CD1c-positive myeloid dendritic cell (primary cell): ENCODE results near the gene LYPD6B.

Source experiments
- DNase-seq: peaks from one replicate; pipeline ENCODE4 v3.0.0-alpha.2; 2016; ENCODE audit errors: extremely low spot score

LYPD6B gene, protein sequence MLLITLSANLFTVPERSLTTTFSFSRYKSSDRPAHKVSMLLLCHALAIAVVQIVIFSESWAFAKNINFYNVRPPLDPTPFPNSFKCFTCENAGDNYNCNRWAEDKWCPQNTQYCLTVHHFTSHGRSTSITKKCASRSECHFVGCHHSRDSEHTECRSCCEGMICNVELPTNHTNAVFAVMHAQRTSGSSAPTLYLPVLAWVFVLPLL

GRCh38 chr2:149038442-149039212 lies at the start of gene LYPD6B:
Gene LYPD6B, plus strand, starts transcription at chr2:149038699. Its CDS starts 92,250 bp downstream, at chr2:149130949.
- no peak for DNase-seq

- DNase-seq = peak; percentile 76
Measured at GRCh38 chr2:148989882-148990493, 48.5 kb upstream of the LYPD6B start.

DNA sequence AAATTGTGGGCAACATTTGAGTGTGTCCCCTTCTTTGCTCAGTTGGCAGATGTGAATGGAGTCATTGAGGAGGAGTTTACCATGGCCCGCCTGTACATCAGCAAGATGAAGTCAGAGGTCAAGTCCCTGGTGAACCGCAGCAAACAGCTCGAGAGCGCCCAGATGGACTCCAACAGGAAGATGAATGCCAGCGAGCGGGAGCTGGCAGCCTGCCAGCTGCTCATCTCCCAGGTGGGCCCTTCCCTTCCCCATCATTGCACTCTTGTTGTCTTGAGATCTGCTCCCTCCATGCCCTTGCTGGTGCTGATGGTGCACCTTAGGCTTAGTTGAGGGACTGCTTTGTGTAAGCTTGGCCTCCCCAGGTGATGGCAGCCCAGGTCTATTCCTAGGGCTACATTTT lies 47.5 kb upstream of the LYPD6B start:
- DNase-seq = no peak

DNA sequence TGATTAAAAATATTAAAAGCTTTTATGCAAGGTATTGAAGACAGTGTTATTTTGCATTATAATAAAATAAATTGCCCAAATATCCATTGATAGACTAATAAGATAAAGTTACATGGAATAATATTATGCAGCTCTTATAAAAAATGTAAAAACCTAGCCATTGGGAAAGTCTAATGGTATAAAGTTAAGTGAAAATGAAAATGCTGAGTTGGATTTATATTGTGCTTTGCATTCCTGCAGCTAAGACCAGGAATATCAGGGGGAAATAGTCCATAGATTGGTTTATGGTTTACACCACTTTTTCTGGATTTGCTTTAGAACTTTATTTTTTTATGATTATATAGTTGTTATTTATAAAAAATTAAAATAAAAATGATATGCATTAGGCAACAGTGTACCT lies 46.1 kb upstream of the LYPD6B start:
- no peak for DNase-seq

DNA sequence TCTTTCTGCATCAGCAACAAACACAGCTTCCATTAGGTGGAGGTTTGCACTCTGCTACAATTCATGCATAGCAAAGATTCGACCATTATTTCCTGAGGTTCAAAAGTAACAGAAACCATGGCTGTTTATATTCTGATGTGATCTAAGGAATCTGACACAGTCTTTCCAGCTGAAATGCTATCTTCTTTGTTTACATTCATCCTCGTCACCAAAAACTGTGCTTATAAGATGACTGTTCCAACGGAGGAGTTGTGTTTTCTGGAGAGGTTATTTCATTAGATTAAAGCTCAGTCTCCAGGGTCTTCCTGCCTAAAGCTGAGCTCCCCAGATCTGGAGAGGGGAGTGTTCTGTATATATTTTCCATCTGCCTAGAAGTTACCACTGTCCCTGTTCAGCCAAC lies 45.1 kb upstream of the LYPD6B start:
- DNase-seq = no peak

DNA sequence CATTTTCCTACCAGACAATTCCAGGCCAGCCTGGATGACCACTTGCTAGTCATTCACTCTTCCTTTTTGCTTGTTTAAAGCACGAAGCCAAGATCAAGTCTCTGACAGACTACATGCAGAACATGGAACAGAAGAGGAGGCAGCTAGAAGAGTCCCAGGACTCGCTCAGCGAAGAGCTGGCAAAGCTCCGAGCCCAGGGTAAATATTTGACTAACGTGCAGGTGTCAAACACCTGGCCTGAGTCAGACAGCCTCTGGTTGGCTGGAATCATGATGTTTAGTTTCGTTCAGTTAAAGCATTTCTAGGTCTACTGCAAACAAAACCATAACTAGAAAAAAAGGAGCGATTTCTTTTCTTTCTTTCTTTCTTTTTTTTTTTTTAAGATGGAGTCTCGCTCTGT lies 44.2 kb upstream of the LYPD6B start:
- no peak for DNase-seq

GRCh38 chr2:148996805-148997204 lies 41.7 kb upstream of the LYPD6B start:
- DNase-seq = no peak

DNA sequence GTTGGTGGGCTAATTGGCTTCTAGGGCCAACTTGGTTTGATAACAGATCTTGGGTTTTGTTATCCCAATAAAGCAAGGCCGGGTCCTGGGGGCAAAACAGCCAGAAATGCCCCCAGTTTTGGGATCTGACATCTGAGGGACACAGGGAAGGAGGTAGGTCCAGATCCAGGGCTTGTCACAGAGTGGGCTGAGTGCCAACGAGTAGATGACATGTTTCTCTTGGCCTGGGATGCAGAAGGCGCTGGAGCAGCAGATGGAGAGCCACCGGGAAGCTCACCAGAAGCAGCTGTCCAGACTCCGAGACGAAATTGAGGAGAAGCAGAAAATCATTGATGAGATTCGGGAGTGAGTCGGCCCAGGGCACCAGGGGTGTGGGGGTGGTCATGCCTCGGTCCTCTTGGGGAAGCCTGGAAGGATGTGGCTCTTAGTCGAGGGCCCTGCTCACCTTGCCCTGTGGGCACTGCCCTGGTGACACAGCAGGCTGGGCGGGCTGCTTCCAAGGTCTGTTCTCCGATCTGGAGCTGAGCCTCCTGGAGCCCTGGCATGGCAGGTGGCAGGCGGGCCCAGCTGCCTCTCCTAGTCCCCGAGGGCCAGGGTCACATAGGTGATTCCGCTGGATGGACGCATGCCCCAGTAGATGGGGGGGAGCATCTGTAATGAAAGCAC lies 40.2 kb upstream of the LYPD6B start:
- DNase-seq = no peak

GRCh38 chr2:148998831-148999200 lies 39.7 kb upstream of the LYPD6B start:
- no peak for DNase-seq

GRCh38 chr2:148999451-148999921 lies 39.0 kb upstream of the LYPD6B start:
- DNase-seq = no peak

DNA sequence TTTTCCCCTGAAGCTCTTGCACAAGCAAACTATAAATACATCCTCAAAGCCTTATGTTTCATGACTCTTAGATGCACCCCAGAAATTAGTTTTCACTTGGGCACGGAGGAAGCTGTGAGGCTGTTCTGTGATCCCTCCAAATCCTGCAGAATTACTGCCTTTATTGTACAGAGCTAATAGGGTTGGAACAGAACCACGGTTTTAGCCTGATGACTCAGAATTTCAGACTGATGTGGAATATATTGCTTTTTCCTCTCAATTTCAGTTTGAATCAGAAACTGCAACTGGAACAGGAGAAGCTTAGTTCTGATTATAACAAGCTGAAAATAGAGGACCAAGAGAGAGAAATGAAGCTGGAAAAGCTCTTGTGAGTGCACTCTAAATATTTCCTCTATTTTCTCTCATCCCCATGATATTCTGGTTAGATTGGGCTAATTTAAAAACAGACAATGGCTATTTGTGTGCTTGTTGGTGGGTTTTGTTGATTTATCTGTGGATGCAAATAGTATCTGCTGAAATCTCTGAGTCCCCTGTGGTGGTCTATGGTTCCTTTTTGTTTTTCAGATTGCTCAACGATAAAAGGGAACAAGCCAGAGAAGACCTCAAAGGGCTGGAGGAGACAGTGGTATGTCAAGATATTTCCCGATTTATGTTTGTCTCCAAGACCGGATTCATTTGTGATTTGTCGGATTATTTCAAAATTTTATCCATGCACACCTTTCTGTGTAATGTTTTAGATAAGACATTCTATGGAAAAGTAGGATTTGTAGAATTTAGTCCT lies 38.2 kb upstream of the LYPD6B start:
- DNase-seq = no peak

DNA sequence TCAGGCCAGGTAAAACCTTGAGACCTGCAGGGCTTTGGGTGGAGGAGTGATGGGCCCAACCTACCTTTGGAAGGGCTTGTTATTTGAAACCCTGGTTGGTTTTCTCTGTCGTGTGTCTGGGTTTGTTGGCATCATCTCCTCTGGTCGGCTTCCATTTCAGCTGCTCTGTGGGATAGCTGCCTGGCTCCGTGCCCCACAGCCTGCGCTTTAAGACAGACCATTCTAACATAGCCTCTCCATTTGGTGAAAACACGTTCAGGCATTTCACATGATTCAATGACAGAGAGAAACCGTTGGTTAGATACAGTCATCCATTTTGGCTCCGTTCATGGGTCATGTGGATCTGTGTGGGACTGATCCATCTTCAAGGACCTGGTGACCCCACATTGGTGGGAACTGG lies 37.0 kb upstream of the LYPD6B start:
- DNase-seq = no peak

DNA sequence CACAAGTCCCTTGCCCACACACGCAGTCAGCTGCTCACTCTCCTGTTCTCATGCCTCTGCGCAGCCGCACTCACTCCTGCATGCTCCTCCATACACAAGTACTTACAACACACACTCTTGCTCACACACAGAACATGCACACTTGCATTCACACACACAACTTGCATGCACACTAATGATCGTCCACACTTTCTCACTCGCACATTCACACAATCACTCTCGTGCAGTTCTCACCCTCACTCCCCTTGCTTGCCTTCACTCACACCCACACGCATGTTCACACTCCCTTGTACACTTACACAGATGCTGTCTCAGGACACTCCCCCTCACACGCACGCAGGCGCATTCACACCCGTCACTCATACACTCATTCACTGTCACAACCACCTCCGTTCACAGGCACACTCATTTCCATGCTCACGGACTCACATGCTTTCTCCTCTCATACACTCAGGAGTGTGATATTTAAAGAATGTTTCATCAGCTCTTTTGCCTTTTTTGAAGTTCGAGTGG lies 36.1 kb upstream of the LYPD6B start:
- no peak for DNase-seq

GRCh38 chr2:149002891-149003740 lies 35.4 kb upstream of the LYPD6B start:
- DNase-seq = no peak

- DNase-seq = no peak
Measured at GRCh38 chr2:149004836-149005235, 33.7 kb upstream of the LYPD6B start.

DNA sequence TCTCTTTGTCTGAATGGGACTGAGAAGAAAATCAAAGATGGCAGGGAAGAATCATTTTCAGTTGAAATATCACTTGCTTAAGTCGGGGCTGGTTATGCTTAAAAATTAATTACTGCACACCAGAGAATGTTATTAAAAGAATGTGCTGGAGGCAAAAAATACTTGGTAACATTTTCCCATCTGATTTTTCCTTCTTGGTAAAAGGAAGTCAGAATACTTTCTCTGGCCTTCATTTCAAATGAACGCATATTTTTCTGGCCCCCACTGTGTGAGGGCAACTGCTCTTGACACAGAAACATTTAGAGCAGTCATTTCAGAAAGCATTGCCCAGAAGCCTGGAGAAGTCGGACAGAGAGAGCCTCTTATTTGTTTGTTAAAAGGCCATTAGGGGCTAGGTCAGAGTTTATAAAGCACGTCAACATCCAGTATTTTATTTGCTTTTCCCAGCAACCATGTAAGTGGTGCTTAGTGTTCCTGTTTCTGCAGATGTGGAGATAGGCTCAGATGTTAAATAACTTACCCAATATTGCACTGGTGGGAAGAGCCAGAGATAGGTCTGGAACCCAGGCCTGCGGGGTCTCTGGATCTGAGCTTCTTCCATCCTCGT lies 32.9 kb upstream of the LYPD6B start:
- DNase-seq = no peak

DNA sequence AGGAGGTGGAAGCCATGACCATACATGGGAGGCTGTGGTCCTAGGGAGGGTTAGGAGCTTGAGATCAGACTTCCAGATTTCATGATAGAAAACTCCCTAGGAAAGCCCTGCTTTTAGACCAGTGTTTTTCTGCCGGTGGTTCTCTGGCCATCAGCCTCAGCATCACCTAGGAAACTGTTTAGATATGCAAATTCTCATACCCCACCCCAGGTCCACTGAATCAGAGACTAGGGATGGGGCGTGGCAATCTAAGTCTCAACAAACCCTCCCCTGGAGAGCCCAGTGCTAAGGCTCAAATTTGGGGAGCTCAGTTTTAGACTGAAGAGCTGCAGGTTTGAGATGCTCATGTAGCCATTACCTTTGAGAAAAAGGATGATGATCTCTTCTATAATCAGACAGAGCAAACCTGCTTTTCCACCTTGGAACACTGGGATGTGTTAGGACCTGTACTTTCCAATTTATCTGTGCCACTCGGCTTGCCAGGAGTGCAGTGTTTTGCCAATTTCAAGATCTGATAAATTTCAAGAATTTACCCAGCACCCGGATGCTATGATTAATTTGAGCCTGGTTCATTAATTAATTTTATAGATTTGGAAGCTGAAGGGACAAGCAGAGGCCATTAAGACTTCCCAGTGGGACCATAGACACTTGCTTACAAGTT lies 31.5 kb upstream of the LYPD6B start:
- DNase-seq = no peak

- no peak for DNase-seq
Measured at GRCh38 chr2:149008381-149008780, 30.1 kb upstream of the LYPD6B start.
